WTC11 (cell line): Measurements from ENCODE around the gene ERFL. TPM values are rescaled to one million over a fixed set of nuclear protein-coding genes. Genes with fewer than 3 reads are reported as not detected.
A peak's percentile ranks its signal among the peaks of the same experiment; 100 is the strongest.

ENCODE experiments used
- ATAC-seq: fragments of 200-7000 bp; cut with Tn5 transposase; 2 replicates; pipeline ENCODE4 v1.10.0; 2021; ENCODE audit warnings: mild to moderate bottlenecking, moderate library complexity
- CTCF ChIA-PET: fragments of 300-600 bp; sonication (Branson Sonifier 250); formaldehyde crosslinking; loops from one replicate; lab custom pipeline; 2021; ENCODE audit warnings: antibody characterized with exemption; lab: Charles Lee
- POLR2A ChIA-PET: fragments of 350-600 bp; sonication (Branson Sonifier 250); formaldehyde crosslinking; loops from one replicate; lab custom pipeline; 2021; ENCODE audit warnings: antibody characterized with exemption; lab: Charles Lee
- DNase-seq: peaks from one replicate; pipeline ENCODE4 v3.0.0; 2021; ENCODE audit warnings: low spot score
- H3K27ac Mint-ChIP-seq: 2 replicates; pipeline ENCODE4 v1.8.0; 2021; ENCODE audit warnings: mixed read lengths
- H3K27me3 Mint-ChIP-seq: 2 replicates; pipeline ENCODE4 v1.8.0; 2021; ENCODE audit warnings: low read depth, mild to moderate bottlenecking, moderate library complexity, mixed read lengths
- H3K36me3 Mint-ChIP-seq: 2 replicates; pipeline ENCODE4 v1.8.0; 2021; ENCODE audit warnings: mixed read lengths
- H3K4me1 Mint-ChIP-seq: 2 replicates; pipeline ENCODE4 v1.8.0; 2022; ENCODE audit warnings: mixed read lengths
- H3K4me3 Mint-ChIP-seq: 2 replicates; pipeline ENCODE4 v1.8.0; 2021; ENCODE audit warnings: mild to moderate bottlenecking, moderate library complexity, mixed read lengths
- H3K9me3 Mint-ChIP-seq: 2 replicates; pipeline ENCODE4 v1.8.0; 2021; ENCODE audit warnings: mixed read lengths
- ATF1 ChIP-seq: sonication (generic); formaldehyde crosslinking; IDR thresholded peaks from 2 replicates; pipeline ENCODE4 v1.8.1; 2023; ENCODE audit warnings: mild to moderate bottlenecking, moderate library complexity, missing genetic modification reagents
- CREM ChIP-seq: sonication (generic); formaldehyde crosslinking; IDR thresholded peaks from 2 replicates; pipeline ENCODE4 v1.8.1; 2022; ENCODE audit warnings: mild to moderate bottlenecking, missing genetic modification reagents, moderate library complexity
- ELF4 ChIP-seq: sonication (generic); formaldehyde crosslinking; IDR thresholded peaks from 2 replicates; pipeline ENCODE4 v1.8.1; 2022; ENCODE audit warnings: low read depth, mild to moderate bottlenecking, moderate library complexity, missing genetic modification reagents
- ESRRA ChIP-seq: sonication (generic); formaldehyde crosslinking; IDR thresholded peaks from 2 replicates; pipeline ENCODE4 v1.8.1; 2022; ENCODE audit warnings: mild to moderate bottlenecking, missing genetic modification reagents, borderline replicate concordance
- ETV6 ChIP-seq: sonication (generic); formaldehyde crosslinking; IDR thresholded peaks from 2 replicates; pipeline ENCODE4 v1.8.1; 2022; ENCODE audit warnings: mild to moderate bottlenecking, missing genetic modification reagents
- FOXP1 ChIP-seq: sonication (generic); formaldehyde crosslinking; IDR thresholded peaks from 2 replicates; pipeline ENCODE4 v1.8.0; 2022; ENCODE audit warnings: missing genetic modification reagents, mild to moderate bottlenecking, moderate library complexity, borderline replicate concordance
- GRHL2 ChIP-seq: fragments of 250-450 bp; sonication (Bioruptor Pico); IDR thresholded peaks from 2 replicates; pipeline ENCODE4 v1.8.0; 2022; ENCODE audit warnings: mild to moderate bottlenecking, moderate library complexity; ENCODE audit not compliant: insufficient replicate concordance, severe bottlenecking
- IRF2 ChIP-seq: sonication (generic); formaldehyde crosslinking; IDR thresholded peaks from 2 replicates; pipeline ENCODE4 v1.8.0; 2022; ENCODE audit warnings: low read depth, missing genetic modification reagents, borderline replicate concordance
- JAZF1 ChIP-seq: fragments of 250-450 bp; sonication (Bioruptor Pico); IDR thresholded peaks from 2 replicates; pipeline ENCODE4 v1.9.0; 2021; ENCODE audit warnings: moderate library complexity, mild to moderate bottlenecking, inconsistent platforms
- NFE2L1 ChIP-seq: sonication (generic); formaldehyde crosslinking; IDR thresholded peaks from 2 replicates; pipeline ENCODE4 v1.8.1; 2023; ENCODE audit warnings: missing genetic modification reagents
- RELA ChIP-seq: sonication (generic); formaldehyde crosslinking; IDR thresholded peaks from 2 replicates; pipeline ENCODE4 v1.8.1; 2022; ENCODE audit warnings: missing genetic modification reagents, mild to moderate bottlenecking, borderline replicate concordance
- ZNF232 ChIP-seq: sonication (generic); formaldehyde crosslinking; IDR thresholded peaks from 2 replicates; pipeline ENCODE4 v1.8.0; 2022; ENCODE audit warnings: mild to moderate bottlenecking, missing genetic modification reagents
- ZNF263 ChIP-seq: sonication (generic); formaldehyde crosslinking; IDR thresholded peaks from 2 replicates; pipeline ENCODE4 v1.8.1; 2022; ENCODE audit warnings: low read depth, mild to moderate bottlenecking, moderate library complexity, missing genetic modification reagents
- ZNF671 ChIP-seq: fragments of 250-450 bp; sonication (Bioruptor Pico); IDR thresholded peaks from 2 replicates; pipeline ENCODE4 v1.8.0; 2021; ENCODE audit warnings: mild to moderate bottlenecking
- total RNA-seq: library from RNA; stranded (reverse); gene quantifications from 3 replicates; pipeline ENCODE4 v1.2.3, GENCODE V29; 2021
- TF ChIP-seq, protein P1 (sequence below): sonication (generic); formaldehyde crosslinking; IDR thresholded peaks from 2 replicates; pipeline ENCODE4 v1.8.1; 2022; ENCODE audit warnings: mild to moderate bottlenecking, moderate library complexity, missing genetic modification reagents
- TF ChIP-seq, protein P2 (sequence below): fragments of 250-450 bp; sonication (Bioruptor Pico); IDR thresholded peaks from 2 replicates; pipeline ENCODE4 v1.9.0; 2021; ENCODE audit warnings: moderate library complexity, mild to moderate bottlenecking, inconsistent platforms, borderline replicate concordance
- TF ChIP-seq, protein P3 (sequence below): sonication (generic); formaldehyde crosslinking; conservative IDR thresholded peaks from 2 replicates; pipeline ENCODE4 v1.8.1; 2023; ENCODE audit warnings: mild to moderate bottlenecking, low read depth, missing genetic modification reagents, moderate library complexity
- TF ChIP-seq, protein P4 (sequence below): sonication (generic); formaldehyde crosslinking; IDR thresholded peaks from 2 replicates; pipeline ENCODE4 v1.8.0; 2022; ENCODE audit warnings: mild to moderate bottlenecking, missing genetic modification reagents
- TF ChIP-seq, protein P5 (sequence below): sonication (generic); formaldehyde crosslinking; IDR thresholded peaks from 2 replicates; pipeline ENCODE4 v1.8.1; 2023; ENCODE audit warnings: mild to moderate bottlenecking, missing genetic modification reagents, moderate library complexity

ERFL gene
- total RNA-seq, 1 experiment from 2014 or later: 0.31 TPM

DNA sequence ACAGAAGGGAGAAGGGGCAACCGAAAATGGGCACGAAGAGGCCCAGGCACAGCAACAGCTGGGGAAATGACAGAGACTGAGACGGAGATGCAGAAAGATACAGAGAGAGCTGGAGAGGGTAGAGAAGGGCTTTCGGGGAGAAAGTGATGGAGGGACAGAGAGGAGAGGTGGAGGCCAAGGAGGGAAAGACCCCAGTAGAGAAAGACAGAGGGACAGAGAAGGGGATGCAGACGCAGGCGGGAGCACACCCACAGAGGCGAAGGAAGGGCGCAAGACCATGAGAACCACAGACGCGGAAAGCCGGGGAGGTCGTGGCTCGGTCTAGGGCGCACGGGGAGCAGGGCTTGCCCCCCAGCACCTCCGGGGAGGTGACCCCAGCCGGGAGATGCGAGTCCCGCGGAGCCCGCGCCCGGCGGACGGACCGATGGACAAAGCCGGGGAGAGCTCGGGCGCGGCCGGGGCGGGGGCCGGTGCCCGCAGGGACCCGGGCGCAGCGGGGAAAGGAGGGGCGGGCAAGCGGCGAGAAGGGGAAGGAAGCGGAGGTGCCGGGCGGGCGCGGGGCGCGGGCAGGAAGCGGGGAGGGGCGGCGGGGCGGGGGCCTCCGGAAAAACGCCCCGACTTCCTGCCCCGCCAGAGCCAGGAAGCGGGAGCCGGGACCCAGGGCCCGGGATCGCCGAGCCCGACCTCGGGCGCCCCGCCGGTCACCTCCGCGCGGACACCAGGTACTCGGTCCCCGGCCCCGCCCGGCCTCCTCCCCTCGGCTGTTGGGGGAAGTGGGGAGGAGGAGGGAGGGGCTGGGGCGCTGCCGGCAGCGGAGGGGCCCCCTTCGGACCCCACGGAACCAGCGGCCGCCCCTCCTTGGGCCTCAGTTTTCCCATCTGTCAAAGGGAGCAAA is 45.4 kb downstream of the ERFL start, which contains the start of gene ARHGEF1:
Gene ARHGEF1, plus strand, starts transcription at position 617 of the 895 bp plus-strand sequence. CDS start 4,899 bp downstream, outside the sequence.
- no peaks in the 10 kb centered on the region for H3K9me3 Mint-ChIP-seq
- no peak for ATAC-seq
- peak within 1 kb of the TSS; percentile 94 for H3K4me3 Mint-ChIP-seq
- TF ChIP-seq, protein P1, sequence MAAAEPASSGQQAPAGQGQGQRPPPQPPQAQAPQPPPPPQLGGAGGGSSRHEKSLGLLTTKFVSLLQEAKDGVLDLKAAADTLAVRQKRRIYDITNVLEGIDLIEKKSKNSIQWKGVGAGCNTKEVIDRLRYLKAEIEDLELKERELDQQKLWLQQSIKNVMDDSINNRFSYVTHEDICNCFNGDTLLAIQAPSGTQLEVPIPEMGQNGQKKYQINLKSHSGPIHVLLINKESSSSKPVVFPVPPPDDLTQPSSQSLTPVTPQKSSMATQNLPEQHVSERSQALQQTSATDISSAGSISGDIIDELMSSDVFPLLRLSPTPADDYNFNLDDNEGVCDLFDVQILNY (CRISPR knock-in tag): 0 out of 2 replicates have a peak, but pooled peaks have one; percentile 19
- TF ChIP-seq, protein P2, sequence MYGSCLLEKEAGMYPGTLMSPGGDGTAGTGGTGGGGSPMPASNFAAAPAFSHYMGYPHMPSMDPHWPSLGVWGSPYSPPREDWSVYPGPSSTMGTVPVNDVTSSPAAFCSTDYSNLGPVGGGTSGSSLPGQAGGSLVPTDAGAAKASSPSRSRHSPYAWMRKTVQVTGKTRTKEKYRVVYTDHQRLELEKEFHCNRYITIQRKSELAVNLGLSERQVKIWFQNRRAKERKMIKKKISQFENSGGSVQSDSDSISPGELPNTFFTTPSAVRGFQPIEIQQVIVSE (CRISPR knock-in tag): no peak
- TF ChIP-seq, protein P3, sequence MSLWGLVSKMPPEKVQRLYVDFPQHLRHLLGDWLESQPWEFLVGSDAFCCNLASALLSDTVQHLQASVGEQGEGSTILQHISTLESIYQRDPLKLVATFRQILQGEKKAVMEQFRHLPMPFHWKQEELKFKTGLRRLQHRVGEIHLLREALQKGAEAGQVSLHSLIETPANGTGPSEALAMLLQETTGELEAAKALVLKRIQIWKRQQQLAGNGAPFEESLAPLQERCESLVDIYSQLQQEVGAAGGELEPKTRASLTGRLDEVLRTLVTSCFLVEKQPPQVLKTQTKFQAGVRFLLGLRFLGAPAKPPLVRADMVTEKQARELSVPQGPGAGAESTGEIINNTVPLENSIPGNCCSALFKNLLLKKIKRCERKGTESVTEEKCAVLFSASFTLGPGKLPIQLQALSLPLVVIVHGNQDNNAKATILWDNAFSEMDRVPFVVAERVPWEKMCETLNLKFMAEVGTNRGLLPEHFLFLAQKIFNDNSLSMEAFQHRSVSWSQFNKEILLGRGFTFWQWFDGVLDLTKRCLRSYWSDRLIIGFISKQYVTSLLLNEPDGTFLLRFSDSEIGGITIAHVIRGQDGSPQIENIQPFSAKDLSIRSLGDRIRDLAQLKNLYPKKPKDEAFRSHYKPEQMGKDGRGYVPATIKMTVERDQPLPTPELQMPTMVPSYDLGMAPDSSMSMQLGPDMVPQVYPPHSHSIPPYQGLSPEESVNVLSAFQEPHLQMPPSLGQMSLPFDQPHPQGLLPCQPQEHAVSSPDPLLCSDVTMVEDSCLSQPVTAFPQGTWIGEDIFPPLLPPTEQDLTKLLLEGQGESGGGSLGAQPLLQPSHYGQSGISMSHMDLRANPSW (CRISPR knock-in tag): 0 out of 2 replicates have a peak, but pooled peaks have one; percentile 14
- TF ChIP-seq ETV6 (CRISPR knock-in tag) (peak; percentile 83), IRF2 (CRISPR knock-in tag) (no peak), ZNF263 (no peak), GRHL2 (CRISPR knock-in tag) (no peak), JAZF1 (CRISPR knock-in tag) (no peak), ATF1 (CRISPR knock-in tag) (no peak), ESRRA (CRISPR knock-in tag) (no peak), CREM (CRISPR knock-in tag) (no peak), NFE2L1 (CRISPR knock-in tag) (no peak), ZNF671 (CRISPR knock-in tag) (no peak), RELA (CRISPR knock-in tag) (no peak), FOXP1 (CRISPR knock-in tag) (no peak), ZNF232 (CRISPR knock-in tag) (no peak), ELF4 (CRISPR knock-in tag) (no peak)
- TF ChIP-seq, protein P4, sequence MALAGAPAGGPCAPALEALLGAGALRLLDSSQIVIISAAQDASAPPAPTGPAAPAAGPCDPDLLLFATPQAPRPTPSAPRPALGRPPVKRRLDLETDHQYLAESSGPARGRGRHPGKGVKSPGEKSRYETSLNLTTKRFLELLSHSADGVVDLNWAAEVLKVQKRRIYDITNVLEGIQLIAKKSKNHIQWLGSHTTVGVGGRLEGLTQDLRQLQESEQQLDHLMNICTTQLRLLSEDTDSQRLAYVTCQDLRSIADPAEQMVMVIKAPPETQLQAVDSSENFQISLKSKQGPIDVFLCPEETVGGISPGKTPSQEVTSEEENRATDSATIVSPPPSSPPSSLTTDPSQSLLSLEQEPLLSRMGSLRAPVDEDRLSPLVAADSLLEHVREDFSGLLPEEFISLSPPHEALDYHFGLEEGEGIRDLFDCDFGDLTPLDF (CRISPR knock-in tag): no peak
- TF ChIP-seq, protein P5, sequence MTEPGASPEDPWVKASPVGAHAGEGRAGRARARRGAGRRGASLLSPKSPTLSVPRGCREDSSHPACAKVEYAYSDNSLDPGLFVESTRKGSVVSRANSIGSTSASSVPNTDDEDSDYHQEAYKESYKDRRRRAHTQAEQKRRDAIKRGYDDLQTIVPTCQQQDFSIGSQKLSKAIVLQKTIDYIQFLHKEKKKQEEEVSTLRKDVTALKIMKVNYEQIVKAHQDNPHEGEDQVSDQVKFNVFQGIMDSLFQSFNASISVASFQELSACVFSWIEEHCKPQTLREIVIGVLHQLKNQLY (CRISPR knock-in tag): no peak
- H3K27me3 Mint-ChIP-seq: peaks cover 34% of the 10 kb centered on the region
- peak; percentile 56 for DNase-seq
- CTCF ChIA-PET: interaction anchor here (4.7 kb wide), 1 partner anchor 11 kb away, joined by 46 read pairs; no protein-coding TSS in a partner anchor
- H3K4me1 Mint-ChIP-seq: peaks cover 36% of the 10 kb centered on the region
- no peaks in the 10 kb centered on the region for H3K36me3 Mint-ChIP-seq
- POLR2A ChIA-PET: interaction anchor here (0.7 to 2.1 kb wide), 2 partner anchors 10 to 54 kb away, joined by 3 to 10 read pairs; no protein-coding TSS in a partner anchor
- H3K27ac Mint-ChIP-seq: peak within 1 kb of the TSS; percentile 79
